HCT116 (cell line): ENCODE data around the gene GPR151. TPM values are rescaled to one million over a fixed set of nuclear protein-coding genes. Genes with fewer than 3 reads are reported as not detected.

ENCODE experiments used
- ATAC-seq: fragments of 200-7000 bp; cut with Tn5 transposase; 2 replicates; pipeline ENCODE4 v1.9.1; 2020; ENCODE audit warnings: mild to moderate bottlenecking, moderate library complexity
- BruUV-seq: library from RNA; stranded (reverse); fragments of 400-500 nt; replicated peaks from 2 replicates; lab custom pipeline; 2021; lab: Mats Ljungman, UMichigan
- CTCF ChIA-PET: fragments of 300-600 bp; sonication (Branson Sonifier 250); formaldehyde crosslinking; loops from one replicate; lab custom pipeline; 2021; ENCODE audit warnings: antibody characterized with exemption; lab: Charles Lee
- POLR2A ChIA-PET: fragments of 300-600, 350-600 bp; sonication (Branson Sonifier 250); formaldehyde crosslinking; loops from one replicate; lab custom pipeline; 2021; ENCODE audit warnings: antibody characterized with exemption; lab: Charles Lee
- RAD21 ChIA-PET, 2 experiments: fragments of 300-600 bp; sonication (Branson Sonifier 250); formaldehyde crosslinking; loops; one replicate each; lab custom pipeline; 2023; ENCODE audit warnings: low total read pairs in 2 of 2; ENCODE audit not compliant: uncharacterized antibody in 2 of 2, unreplicated experiment in 2 of 2, low non-redundant PET in 1 of 2; lab: Charles Lee
- DNase-seq: peaks from one replicate; pipeline ENCODE4 v3.0.0-alpha.2; 2010; ENCODE audit warnings: low read depth, low spot score
- H2AFZ ChIP-seq: fragments of 200-600 bp; shearing (Covaris generic), sonication (generic); 2 replicates; pipeline ENCODE4 v1.6.1; 2017; ENCODE audit warnings: low read depth, mixed run types, mixed read lengths, antibody characterized with exemption, low read length; ENCODE audit not compliant: poor library complexity, severe bottlenecking
- H3K27ac ChIP-seq: 2 replicates; pipeline ENCODE4 v1.5.1; 2012; ENCODE audit warnings: low read depth, low read length
- H3K27me3 ChIP-seq: fragments of 200-600 bp; sonication (generic); 2 replicates; pipeline ENCODE4 v1.6.1; 2016; ENCODE audit warnings: mixed run types, low read length, mixed read lengths; ENCODE audit not compliant: insufficient read depth
- H3K36me3 ChIP-seq, 2 experiments: fragments of 200-500 bp in 1 of 2; fragments of 200-600 bp in 1 of 2; sonication (Bioruptor generic) in 1 of 2; sonication (generic) in 1 of 2; 2 replicates each; pipeline versions ENCODE4 v1.5.1 to v1.6.1; 2014 to 2016; ENCODE audit warnings: low read length in 2 of 2, inconsistent platforms in 1 of 2, mixed read lengths in 1 of 2, mixed run types in 1 of 2; ENCODE audit not compliant: insufficient read depth in 2 of 2, control insufficient read depth in 1 of 2
- H3K4me1 ChIP-seq, 2 experiments: fragments of 200-600 bp in 1 of 2; sonication (generic) in 1 of 2; 2 replicates each; pipeline versions ENCODE4 v1.5.1 to v1.6.1; 2012 to 2017; ENCODE audit warnings: low read length in 2 of 2, inconsistent platforms in 1 of 2, mild to moderate bottlenecking in 1 of 2, mixed read lengths in 1 of 2, mixed run types in 1 of 2, moderate library complexity in 1 of 2; ENCODE audit not compliant: insufficient read depth in 2 of 2, control insufficient read depth in 1 of 2
- H3K4me2 ChIP-seq: fragments of 200-600 bp; sonication (generic); 2 replicates; pipeline ENCODE4 v1.6.1; 2017; ENCODE audit warnings: mixed run types, low read length, mixed read lengths
- H3K4me3 ChIP-seq, 2 experiments: fragments of 200-600 bp in 1 of 2; sonication (generic) in 1 of 2; replicated peaks in 1 of 2; 2 replicates each; pipeline ENCODE4 v1.5.1; 2011 to 2016; ENCODE audit warnings: low read length in 2 of 2, control low read depth in 1 of 2, low read depth in 1 of 2, mild to moderate bottlenecking in 1 of 2, mixed read lengths in 1 of 2, mixed run types in 1 of 2
- H3K79me2 ChIP-seq: fragments of 200-600 bp; sonication (generic); 2 replicates; pipeline ENCODE4 v1.6.1; 2017; ENCODE audit warnings: mild to moderate bottlenecking, mixed run types, low read length, moderate library complexity, mixed read lengths; ENCODE audit not compliant: insufficient read depth
- H3K9ac ChIP-seq: fragments of 200-600 bp; sonication (generic); 2 replicates; pipeline ENCODE4 v1.6.1; 2016; ENCODE audit warnings: low read length, mixed read lengths
- H3K9me2 ChIP-seq: fragments of 200-600 bp; sonication (generic), shearing (Covaris generic); 2 replicates; pipeline ENCODE4 v1.6.1; 2017; ENCODE audit warnings: mixed run types, mild to moderate bottlenecking, moderate library complexity; ENCODE audit not compliant: insufficient read depth
- H3K9me3 ChIP-seq, 2 experiments: fragments of 200-500 bp in 1 of 2; fragments of 200-600 bp in 1 of 2; sonication (Bioruptor generic) in 1 of 2; sonication (generic) in 1 of 2; 2 replicates each; pipeline ENCODE4 v1.6.1; 2014 to 2017; ENCODE audit warnings: low read length in 2 of 2, mixed read lengths in 2 of 2, inconsistent platforms in 1 of 2, low read depth in 1 of 2, mild to moderate bottlenecking in 1 of 2, mixed run types in 1 of 2, moderate library complexity in 1 of 2; ENCODE audit not compliant: control insufficient read depth in 1 of 2, insufficient read depth in 1 of 2
- H4K20me1 ChIP-seq: fragments of 200-600 bp; sonication (generic), shearing (Covaris generic); 2 replicates; pipeline ENCODE4 v1.6.1; 2017; ENCODE audit warnings: mixed run types, mild to moderate bottlenecking, moderate library complexity; ENCODE audit not compliant: insufficient read depth
- ATF3 ChIP-seq: IDR thresholded peaks from 2 replicates; pipeline ENCODE4 v1.6.1; 2012
- ELF1 ChIP-seq: IDR thresholded peaks from 2 replicates; pipeline ENCODE4 v1.6.1; 2012; ENCODE audit warnings: low read depth, borderline replicate concordance
- EZH2 ChIP-seq: fragments of 200-600 bp; sonication (generic); IDR thresholded peaks from 2 replicates; pipeline ENCODE4 v1.6.1; 2017; ENCODE audit warnings: antibody characterized with exemption, mixed run types
- FOSL1 ChIP-seq: IDR thresholded peaks from 2 replicates; pipeline ENCODE4 v1.6.1; 2012; ENCODE audit warnings: low read depth
- RAD21 ChIP-seq: IDR thresholded peaks from 2 replicates; pipeline ENCODE4 v1.6.1; 2012; ENCODE audit warnings: low read depth, mild to moderate bottlenecking
- TCF7L2 ChIP-seq: IDR thresholded peaks from 2 replicates; pipeline ENCODE4 v1.7.0; 2011; ENCODE audit warnings: borderline replicate concordance, inconsistent platforms; ENCODE audit not compliant: insufficient read depth, insufficient read length; ENCODE audit errors: extremely low read depth
- ZBTB33 ChIP-seq: IDR thresholded peaks from 2 replicates; pipeline ENCODE4 v1.6.1; 2011; ENCODE audit warnings: mild to moderate bottlenecking, low read length, moderate library complexity; ENCODE audit not compliant: insufficient replicate concordance; ENCODE audit errors: extremely low read depth
- ZNF274 ChIP-seq: fragments of 200-500 bp; sonication (Bioruptor generic); IDR thresholded peaks from 2 replicates; pipeline ENCODE4 v1.6.1; 2014; ENCODE audit warnings: mild to moderate bottlenecking, low read depth, low read length, inconsistent platforms
- intact Hi-C: fragments of 100-400 bp; cut with micrococcal nuclease; formaldehyde crosslinking; loops from 2 replicates; pipeline ENCODE4 v1.10.0; 2022
- total RNA-seq: library from RNA; stranded (reverse); gene quantifications from one replicate; pipeline ENCODE4 v1.2.1, GENCODE V29; 2021; ENCODE audit not compliant: unreplicated experiment

Gene GPR151
- total RNA-seq, 1 experiment from 2014 or later = not detected

GRCh38 chr5:146490089-146490843, 25.7 kb downstream of the GPR151 start (continued):
- TF ChIP-seq ZBTB33 (no peak), RAD21 (no peak), EZH2 (no peak)

- ATAC-seq = no peak
- H3K4me3 ChIP-seq = no peak overlapping the region
- POLR2A ChIA-PET = no interaction called here
- no peaks in the 10 kb centered on the region for H3K9me3 ChIP-seq
- BruUV-seq = no TSS peak
- peaks cover 51% of the 10 kb centered on the region for H3K79me2 ChIP-seq
- TF ChIP-seq ATF3 = no peak
- no peak for TF ChIP-seq ELF1
- no peak for TF ChIP-seq ZNF274
- TF ChIP-seq ZBTB33 = no peak
- TF ChIP-seq FOSL1 = no peak
- TF ChIP-seq TCF7L2 = no peak
- H3K9ac ChIP-seq = no peak overlapping the region
- H3K9me2 ChIP-seq = no peaks in the 10 kb centered on the region
- H4K20me1 ChIP-seq = peaks cover 16% of the 10 kb centered on the region
- intact Hi-C loops = no loop called here
- H2AFZ ChIP-seq = no peak overlapping the region
- RAD21 ChIA-PET = no interaction called here
- CTCF ChIA-PET = no interaction called here
- no peaks in the 10 kb centered on the region for H3K27me3 ChIP-seq
- H3K4me1 ChIP-seq = no peaks in the 10 kb centered on the region
- no peak for DNase-seq
- no peak overlapping the region for H3K4me2 ChIP-seq
- H3K27ac ChIP-seq = no peak overlapping the region
- H3K36me3 ChIP-seq = peaks cover 43 to 58% of the 10 kb centered on the region in 2 experiments
Observed at GRCh38 chr5:146484714-146485391, 31.1 kb downstream of the GPR151 start.
